Measurements from ENCODE around the gene MGAT3.

The MGAT3 gene

DNA sequence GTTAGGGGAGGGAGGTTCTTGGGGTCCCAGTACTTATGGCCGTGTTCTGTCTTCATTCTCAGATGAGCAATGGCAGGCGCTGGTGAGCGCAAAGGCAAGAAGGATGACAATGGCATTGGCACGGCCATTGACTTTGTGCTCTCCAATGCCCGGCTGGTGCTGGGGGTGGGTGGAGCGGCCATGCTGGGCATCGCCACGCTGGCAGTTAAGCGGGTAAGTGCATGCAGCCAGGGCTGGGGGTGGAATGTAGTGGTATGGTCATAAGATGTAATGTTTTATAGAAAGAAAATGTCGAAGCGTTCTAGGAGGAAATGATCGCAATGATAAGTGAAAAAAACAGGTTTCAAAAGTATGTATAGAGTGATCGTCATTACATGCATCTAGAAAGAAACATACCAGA, 54.4 kb downstream of the MGAT3 start:
- H3K9me3 ChIP-seq (ENCODE audit: insufficient read depth, low read depth, low read length): no peaks in the 10 kb centered on the region
- peaks cover 7% of the 10 kb centered on the region for H3K4me1 ChIP-seq (ENCODE audit: insufficient read depth, low read length, poor library complexity, severe bottlenecking)
- H3K9ac ChIP-seq (ENCODE audit: low read depth, low read length, poor library complexity, severe bottlenecking): no peak overlapping the region
- no peak overlapping the region for H2AFZ ChIP-seq (ENCODE audit: low read length)
- H3K27me3 ChIP-seq (ENCODE audit: insufficient read depth, low read length, poor library complexity, severe bottlenecking): no peaks in the 10 kb centered on the region
- H3F3A ChIP-seq (ENCODE audit: low read depth): no peaks in the 10 kb centered on the region
- H3K4me3 ChIP-seq (ENCODE audit: low read length, poor library complexity, severe bottlenecking): no peak overlapping the region
- H3K79me2 ChIP-seq (ENCODE audit: insufficient read depth, low read length): peaks cover 60% of the 10 kb centered on the region
- H3K9me2 ChIP-seq (replicated peaks; ENCODE audit: low read depth, low read length): no peaks in the 10 kb centered on the region
- no peak overlapping the region for H3K4me2 ChIP-seq (ENCODE audit: low read depth, low read length, poor library complexity, severe bottlenecking)
- peaks cover 18% of the 10 kb centered on the region for H4K20me1 ChIP-seq (ENCODE audit: insufficient read depth, low read length, poor library complexity, severe bottlenecking)
- TF ChIP-seq, protein P1, sequence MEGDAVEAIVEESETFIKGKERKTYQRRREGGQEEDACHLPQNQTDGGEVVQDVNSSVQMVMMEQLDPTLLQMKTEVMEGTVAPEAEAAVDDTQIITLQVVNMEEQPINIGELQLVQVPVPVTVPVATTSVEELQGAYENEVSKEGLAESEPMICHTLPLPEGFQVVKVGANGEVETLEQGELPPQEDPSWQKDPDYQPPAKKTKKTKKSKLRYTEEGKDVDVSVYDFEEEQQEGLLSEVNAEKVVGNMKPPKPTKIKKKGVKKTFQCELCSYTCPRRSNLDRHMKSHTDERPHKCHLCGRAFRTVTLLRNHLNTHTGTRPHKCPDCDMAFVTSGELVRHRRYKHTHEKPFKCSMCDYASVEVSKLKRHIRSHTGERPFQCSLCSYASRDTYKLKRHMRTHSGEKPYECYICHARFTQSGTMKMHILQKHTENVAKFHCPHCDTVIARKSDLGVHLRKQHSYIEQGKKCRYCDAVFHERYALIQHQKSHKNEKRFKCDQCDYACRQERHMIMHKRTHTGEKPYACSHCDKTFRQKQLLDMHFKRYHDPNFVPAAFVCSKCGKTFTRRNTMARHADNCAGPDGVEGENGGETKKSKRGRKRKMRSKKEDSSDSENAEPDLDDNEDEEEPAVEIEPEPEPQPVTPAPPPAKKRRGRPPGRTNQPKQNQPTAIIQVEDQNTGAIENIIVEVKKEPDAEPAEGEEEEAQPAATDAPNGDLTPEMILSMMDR (conservative IDR thresholded peaks at IDR 0.05; ENCODE audit: low read length): no peak
- TF ChIP-seq EZH2phosphoT487 (IDR thresholded peaks at IDR 0.05; ENCODE audit: borderline replicate concordance): no peak
- peaks cover 86% of the 10 kb centered on the region; the same call in 1 of the 2 replicates for H3K36me3 ChIP-seq (ENCODE audit: insufficient read depth, low read length)

DNA sequence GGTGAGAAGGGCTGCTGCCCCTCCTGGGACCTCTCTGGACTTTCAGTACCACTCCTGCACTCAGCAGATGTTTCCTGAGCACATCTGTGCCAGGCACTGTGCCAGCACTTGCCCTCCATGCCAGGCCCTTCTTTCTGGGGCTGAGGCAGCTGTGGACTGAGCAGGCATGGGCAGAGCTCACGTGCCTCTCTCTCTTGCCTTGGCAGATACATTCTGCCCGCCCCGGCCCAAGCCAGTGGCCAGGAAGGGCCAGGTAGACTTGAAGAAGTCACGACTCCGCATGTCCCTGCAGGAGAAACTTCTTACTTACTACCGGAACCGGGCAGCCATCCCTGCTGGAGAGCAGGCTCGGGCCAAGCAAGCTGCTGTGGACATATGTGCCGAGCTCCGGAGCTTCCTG, 55.2 kb downstream of the MGAT3 start:
- no peak overlapping the region for H3K9ac ChIP-seq (ENCODE audit: low read depth, low read length, poor library complexity, severe bottlenecking)
- no peak overlapping the region for H2AFZ ChIP-seq (ENCODE audit: low read length)
- H3F3A ChIP-seq (ENCODE audit: low read depth): no peaks in the 10 kb centered on the region
- no peak for TF ChIP-seq EZH2phosphoT487 (IDR thresholded peaks at IDR 0.05; ENCODE audit: borderline replicate concordance)
- TF ChIP-seq, protein P1 (conservative IDR thresholded peaks at IDR 0.05; ENCODE audit: low read length): no peak
- H3K4me3 ChIP-seq (ENCODE audit: low read length, poor library complexity, severe bottlenecking): no peak overlapping the region
- H3K36me3 ChIP-seq (ENCODE audit: insufficient read depth, low read length): peaks cover 84% of the 10 kb centered on the region; the same call in 1 of the 2 replicates
- H3K9me3 ChIP-seq (ENCODE audit: insufficient read depth, low read depth, low read length): no peaks in the 10 kb centered on the region
- peaks cover 18% of the 10 kb centered on the region for H4K20me1 ChIP-seq (ENCODE audit: insufficient read depth, low read length, poor library complexity, severe bottlenecking)
- no peaks in the 10 kb centered on the region for H3K9me2 ChIP-seq (replicated peaks; ENCODE audit: low read depth, low read length)
- H3K27me3 ChIP-seq (ENCODE audit: insufficient read depth, low read length, poor library complexity, severe bottlenecking): no peaks in the 10 kb centered on the region
- H3K79me2 ChIP-seq (ENCODE audit: insufficient read depth, low read length): peaks cover 52% of the 10 kb centered on the region; the same call in 1 of the 2 replicates
- no peak overlapping the region for H3K4me2 ChIP-seq (ENCODE audit: low read depth, low read length, poor library complexity, severe bottlenecking)
- H3K4me1 ChIP-seq (ENCODE audit: insufficient read depth, low read length, poor library complexity, severe bottlenecking): peaks cover 5% of the 10 kb centered on the region

DNA sequence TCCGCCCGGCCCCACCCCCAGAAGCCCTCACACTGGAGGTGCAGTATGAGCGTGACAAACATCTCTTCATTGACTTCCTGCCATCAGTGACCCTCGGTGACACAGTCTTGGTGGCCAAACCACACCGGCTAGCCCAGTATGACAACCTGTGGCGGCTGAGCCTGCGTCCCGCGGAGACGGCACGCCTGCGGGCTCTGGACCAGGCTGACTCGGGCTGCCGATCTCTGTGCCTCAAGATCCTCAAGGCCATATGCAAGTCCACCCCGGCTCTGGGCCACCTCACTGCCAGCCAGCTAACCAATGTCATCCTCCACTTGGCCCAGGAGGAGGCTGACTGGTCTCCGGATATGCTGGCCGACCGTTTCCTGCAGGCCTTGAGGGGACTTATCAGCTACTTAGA, 57.0 kb downstream of the MGAT3 start:
- no peak overlapping the region for H3K4me3 ChIP-seq (ENCODE audit: low read length, poor library complexity, severe bottlenecking)
- no peak overlapping the region for H3K4me2 ChIP-seq (ENCODE audit: low read depth, low read length, poor library complexity, severe bottlenecking)
- peaks cover 75% of the 10 kb centered on the region; the same call in 1 of the 2 replicates for H3K36me3 ChIP-seq (ENCODE audit: insufficient read depth, low read length)
- H3K9me3 ChIP-seq (ENCODE audit: insufficient read depth, low read depth, low read length): no peaks in the 10 kb centered on the region
- H3K9me2 ChIP-seq (replicated peaks; ENCODE audit: low read depth, low read length): no peaks in the 10 kb centered on the region
- TF ChIP-seq, protein P1 (conservative IDR thresholded peaks at IDR 0.05; ENCODE audit: low read length): no peak
- no peak for TF ChIP-seq EZH2phosphoT487 (IDR thresholded peaks at IDR 0.05; ENCODE audit: borderline replicate concordance)
- H3F3A ChIP-seq (ENCODE audit: low read depth): no peaks in the 10 kb centered on the region
- no peak overlapping the region for H2AFZ ChIP-seq (ENCODE audit: low read length)
- peaks cover 51% of the 10 kb centered on the region for H3K79me2 ChIP-seq (ENCODE audit: insufficient read depth, low read length)
- H3K9ac ChIP-seq (ENCODE audit: low read depth, low read length, poor library complexity, severe bottlenecking): no peak overlapping the region
- H3K27me3 ChIP-seq (ENCODE audit: insufficient read depth, low read length, poor library complexity, severe bottlenecking): no peaks in the 10 kb centered on the region
- peaks cover 12% of the 10 kb centered on the region for H4K20me1 ChIP-seq (ENCODE audit: insufficient read depth, low read length, poor library complexity, severe bottlenecking)
- peaks cover 7% of the 10 kb centered on the region for H3K4me1 ChIP-seq (ENCODE audit: insufficient read depth, low read length, poor library complexity, severe bottlenecking)
